Activated T-cell treated with anti-CD3 and anti-CD28 coated beads for 4 hours (primary cell): ENCODE data around the gene EGFL7.
"Not testable (repeated sequence)": the region's sequence is repeated elsewhere in the genome, so short reads cannot be mapped to it uniquely, and the experiment has no call there.

Experiments
- DNase-seq: peaks from one replicate; pipeline ENCODE4 v3.0.0-alpha.2; 2020

The EGFL7 gene

DNA sequence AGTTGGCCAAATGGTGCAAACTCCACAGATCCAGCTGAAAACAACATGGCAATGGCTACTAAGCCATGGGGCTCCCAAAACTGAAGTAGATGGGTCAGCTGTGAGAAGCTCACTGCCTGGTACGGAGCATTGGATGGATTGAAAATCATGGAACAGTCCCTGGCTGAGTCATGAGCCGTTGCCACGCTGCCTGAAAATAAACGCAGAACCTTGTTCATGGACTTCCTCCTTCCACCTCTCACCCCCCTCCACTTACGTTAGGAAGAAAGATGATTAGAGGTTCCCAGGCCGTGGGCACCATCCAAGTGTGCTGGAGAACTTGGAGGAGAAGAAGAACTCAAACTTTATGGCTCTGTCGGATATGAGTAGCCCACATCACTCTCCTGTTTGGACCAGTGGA, 42.8 kb downstream of the EGFL7 start:
- DNase-seq = no peak

DNA sequence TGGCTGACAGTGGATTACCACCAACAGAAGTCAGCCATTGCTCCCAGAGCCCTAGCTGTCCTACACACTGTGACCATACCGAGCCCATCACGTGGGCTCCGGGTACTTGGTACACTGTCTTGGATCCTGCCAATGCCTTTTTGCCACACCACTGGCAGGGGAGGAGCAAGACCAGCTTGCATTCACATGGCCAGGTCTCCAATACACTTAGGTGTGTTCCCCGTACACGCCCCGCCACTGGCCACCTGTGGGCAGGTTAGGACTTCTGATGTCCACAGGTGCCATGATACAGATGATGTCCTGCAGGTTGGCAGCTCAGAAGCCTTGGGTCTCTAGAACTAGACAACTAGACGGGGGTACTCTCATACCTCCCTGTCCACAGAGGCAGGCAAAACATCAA, 44.3 kb downstream of the EGFL7 start:
- DNase-seq = no peak

DNA sequence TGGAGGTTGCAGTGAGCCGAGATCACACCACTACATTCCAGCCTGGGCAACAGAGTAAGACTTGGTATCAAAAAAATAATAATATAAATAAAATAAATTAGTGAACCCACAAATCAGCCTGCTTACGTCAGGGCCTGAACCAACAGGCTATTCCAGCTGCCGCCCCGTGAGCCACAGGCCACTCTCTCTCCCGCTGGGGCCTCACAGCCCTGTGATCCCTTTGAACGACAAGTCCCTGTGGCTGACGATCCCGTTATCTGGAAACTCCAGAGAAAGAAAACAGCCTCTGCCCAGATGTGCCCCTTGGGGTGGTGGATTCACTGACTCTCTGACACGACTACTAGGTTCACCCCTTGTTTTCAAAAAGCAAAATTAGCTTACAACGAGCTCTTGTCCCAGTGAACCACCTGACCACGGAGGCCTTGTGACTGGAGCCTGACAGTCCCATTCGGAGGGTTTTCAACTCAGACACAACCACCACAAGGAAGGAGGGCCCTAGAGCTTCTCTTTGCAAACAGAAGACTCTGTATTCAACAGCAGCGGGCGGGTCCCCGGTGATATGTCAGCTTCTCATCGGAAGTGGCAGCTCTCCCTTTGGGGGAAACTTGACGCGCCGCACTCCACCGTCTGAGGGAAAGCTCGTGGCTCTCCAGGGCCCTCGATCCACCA, 45.3 kb downstream of the EGFL7 start:
- DNase-seq = no peak

DNA sequence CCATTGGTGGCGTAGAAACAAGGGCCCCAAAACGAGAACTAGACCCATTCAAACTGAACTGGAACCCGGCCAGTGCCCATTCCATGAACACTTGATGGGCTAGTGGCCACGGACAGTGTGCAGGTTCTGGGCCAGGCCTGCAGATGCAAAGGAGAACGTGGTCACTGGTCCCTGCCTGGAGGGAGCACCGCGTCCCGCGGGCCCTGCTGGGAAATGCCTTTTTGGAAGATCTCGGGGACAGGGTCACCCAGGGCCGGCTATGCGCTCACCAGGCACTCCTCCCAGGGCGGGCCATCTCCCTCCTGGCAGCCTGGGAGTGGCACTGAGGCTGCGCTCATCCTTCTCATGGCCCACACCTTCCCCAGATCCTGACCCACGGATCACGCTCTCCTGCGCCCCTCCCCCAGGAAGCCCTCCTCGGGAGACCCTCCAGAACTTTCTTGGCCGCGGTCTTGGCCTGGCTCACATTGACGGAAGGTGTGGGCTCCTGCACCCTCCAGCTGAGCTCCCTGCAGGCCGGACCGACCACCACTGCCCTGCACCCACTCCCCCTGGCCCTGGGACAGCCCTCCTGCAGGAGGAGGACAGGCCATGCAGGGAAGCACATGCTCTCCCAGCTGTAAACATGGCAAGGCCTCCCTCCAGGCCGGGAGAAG, 46.9 kb downstream of the EGFL7 start:
- DNase-seq = no peak

DNA sequence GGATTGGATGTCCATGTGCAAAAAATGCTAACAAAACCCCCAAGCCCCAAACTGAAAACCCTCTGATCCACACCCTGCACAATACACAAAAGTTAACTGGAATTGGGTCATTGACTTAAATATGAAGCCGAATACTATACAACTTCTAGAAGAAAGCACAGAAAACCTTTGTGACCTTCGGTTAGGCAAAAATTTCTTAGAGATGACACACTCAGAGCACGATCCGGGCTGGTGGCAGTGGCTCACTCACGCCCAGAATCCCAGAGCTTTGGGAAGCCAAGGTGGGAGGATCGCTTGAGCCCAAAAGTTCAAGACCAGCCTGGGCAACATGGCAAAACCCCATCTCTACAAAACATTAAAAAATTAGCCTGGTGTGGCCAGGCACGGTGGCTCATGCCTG, 47.8 kb downstream of the EGFL7 start:
- no peak for DNase-seq

DNA sequence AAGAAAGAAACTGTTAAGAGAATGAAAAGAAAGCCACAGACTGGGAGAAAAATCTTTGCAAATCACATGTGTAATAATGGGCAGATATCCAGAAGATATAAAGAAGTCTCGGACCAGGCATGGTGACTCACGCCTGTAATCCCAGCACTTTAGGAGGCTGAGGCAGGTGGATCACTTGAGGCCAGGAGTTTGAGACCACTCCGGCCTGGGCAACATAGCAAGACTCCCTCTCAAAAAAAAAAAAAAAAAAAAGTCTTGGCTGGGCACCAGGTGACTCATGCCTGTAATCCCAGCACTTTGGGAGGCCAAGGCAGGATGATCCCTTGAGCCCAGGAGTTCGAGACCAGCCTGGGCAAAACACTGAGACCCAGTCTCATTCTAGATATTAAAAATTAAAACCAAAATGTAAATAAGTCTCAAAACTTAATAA, 48.5 kb downstream of the EGFL7 start:
- not testable (repeated sequence) for DNase-seq

DNA sequence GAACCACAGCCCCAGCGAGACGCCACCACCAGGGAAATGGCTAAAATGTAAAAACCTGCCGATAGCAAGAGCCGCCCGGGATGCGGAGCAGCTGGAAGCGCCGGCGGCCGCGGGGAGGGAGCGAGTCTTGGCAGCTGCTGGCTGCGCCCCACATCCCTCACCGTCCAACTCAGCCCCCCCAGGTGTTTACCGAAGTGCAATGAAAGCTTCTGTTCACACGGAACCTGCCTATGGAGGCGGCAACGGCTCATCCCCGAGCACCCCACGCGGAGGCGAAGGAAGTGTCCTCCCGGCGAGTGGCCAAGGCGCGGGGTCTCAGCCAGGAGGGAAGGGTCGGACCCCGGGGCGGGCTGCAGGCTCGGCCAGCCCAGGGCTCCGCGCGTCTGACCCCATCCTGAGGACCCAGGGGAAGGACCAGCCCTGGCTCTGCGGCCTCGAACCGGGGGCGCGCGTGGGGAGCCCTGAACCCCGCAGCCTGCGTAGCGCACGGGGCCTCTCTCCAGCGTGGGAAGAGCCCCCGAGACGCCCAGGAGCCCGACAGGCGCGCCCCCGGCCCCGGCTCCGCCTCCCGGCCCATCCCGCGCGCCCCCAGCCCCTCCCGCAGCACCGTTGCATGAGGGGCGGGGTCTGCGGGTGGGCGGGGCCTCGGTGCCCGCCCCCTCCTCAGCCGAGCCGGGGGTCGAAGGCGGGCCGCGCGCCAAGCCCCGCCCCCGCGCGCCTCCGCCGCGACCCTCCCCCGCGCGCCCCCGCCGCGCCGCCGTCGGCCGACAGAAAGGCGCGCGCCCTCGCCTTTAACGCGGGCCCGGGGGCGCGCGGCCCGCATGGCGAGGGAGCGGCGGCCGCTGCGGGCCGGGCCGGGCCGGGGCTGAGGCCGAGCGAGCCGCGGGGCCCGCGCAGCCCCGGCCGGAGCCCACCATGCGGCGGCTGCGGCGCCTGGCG, 49.3 kb downstream of the EGFL7 start, which contains the start of gene DIPK1B:
TSS of gene DIPK1B (plus strand) at position 822 of the 939 bp plus-strand sequence. CDS start at position 916, 94 bp downstream.
- no peak for DNase-seq

DNA sequence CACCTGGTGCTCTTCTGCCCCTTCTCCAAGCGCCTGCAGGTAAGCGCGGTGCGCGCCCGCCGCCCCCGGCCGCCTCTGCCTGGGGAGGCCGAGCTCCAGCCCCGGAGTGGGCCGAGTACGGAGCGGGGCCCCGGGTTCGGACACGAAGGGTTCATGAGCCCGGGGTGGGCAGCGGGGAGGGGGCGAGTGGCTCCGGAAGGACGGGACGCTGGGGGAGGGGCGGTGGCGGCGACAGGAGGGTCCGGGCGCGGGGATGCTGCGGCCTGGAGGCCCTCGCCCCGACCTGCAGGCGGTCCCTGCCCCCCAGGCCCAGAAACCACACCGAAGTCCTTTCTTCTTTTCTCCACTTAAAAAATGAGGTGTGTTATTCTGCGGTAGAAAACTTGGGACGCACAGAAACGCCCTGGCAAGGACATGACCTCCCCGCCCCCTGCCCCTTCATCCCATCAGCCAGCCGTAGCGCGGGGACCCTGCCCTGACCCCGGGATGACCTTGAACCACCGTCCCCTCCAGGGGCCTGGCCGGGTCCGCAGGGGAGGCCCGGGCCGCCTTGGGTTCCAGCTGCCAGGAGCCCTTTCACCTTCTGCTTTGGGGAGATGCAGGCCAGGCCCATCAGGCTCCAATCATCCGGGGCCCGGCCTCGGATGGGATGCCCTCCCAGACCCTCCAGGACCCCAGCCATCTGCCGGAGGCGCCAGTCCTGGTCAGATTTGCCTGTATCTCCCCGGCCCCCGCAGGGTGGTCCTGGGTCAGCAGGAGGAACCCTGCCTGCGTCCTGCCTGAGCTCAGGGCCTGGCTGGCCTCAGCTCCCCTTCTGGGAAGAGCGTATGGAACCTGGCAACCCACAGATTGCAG, 50.2 kb downstream of the EGFL7 start:
- DNase-seq = no peak

DNA sequence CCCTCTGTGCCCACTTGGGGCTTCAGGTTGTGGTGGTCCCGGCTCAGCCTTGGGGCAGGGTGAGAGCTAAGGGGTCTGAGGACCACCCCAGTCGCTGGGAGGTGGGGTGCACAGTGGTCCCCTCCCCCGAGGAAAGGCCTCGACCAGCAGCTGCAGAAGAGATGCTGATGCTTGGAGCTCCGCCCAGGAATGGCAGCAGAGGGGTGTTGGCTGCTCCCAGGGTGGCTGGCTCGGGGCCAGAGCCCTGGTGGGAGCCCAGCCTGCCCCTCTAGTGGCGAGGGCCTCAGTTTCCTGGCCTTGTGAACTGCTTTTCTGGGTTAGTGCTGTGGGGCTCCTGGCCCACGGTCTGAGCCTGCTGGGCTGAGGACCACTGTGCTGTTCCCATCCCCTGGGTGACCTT, 50.8 kb downstream of the EGFL7 start:
- no peak for DNase-seq

DNA sequence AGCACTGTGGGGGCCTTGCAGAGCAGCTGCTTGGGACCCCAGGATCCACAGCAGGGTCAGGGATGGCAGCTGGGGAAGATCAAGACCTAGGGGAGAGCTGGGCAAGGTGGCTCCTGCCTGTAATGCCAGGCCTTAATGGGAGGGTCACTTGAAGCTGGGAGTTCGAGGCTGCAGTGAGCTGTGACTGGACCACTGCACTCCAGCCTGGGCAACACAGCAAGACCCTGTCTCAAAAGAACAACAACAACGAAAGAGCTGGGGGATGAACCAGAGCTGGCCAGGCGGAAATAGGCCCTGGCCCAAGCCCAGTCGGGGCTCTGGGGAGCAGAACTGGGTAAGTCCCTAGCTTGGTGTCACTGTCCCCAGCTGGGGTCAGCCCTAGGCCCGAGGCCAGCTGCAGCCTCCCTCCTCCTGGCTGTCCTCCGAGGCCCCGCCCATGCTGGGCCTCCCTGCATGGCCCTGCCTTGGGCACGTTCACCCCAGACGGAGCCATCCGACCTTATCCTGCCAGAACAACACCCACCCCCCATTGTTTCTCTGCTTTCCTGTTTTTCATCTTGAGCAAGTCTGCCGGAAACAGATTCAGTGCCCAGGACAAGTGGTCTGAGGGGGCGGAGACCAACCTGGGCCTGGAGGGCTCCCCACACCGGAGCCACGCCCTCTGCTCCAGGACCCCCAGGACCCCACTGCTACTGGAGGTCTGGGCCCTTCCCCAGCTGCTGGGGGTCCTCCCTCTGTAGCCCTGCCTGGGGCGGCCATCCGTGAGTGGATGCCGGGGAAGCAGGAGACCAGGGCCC, 51.6 kb downstream of the EGFL7 start:
- no peak for DNase-seq

DNA sequence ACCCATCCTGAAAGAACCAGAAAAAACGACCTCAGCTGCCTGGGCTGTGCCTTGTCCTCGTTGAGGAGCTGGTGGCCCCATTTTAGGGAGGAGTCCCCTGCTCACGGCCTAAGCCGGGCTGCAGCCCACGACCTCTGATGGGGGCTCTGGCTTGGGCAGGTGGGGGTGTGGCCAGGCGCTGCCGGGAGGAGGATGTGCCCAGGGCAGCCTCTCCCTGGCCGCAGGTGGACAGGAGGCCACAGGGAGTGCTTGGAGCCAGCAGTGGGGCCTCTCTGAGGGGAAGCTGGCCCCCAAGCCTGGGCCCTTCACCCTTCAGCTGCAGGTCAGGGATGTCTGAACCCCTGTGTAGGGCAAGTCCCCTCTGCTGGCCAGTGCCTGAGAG, 52.2 kb downstream of the EGFL7 start:
- no peak for DNase-seq

DNA sequence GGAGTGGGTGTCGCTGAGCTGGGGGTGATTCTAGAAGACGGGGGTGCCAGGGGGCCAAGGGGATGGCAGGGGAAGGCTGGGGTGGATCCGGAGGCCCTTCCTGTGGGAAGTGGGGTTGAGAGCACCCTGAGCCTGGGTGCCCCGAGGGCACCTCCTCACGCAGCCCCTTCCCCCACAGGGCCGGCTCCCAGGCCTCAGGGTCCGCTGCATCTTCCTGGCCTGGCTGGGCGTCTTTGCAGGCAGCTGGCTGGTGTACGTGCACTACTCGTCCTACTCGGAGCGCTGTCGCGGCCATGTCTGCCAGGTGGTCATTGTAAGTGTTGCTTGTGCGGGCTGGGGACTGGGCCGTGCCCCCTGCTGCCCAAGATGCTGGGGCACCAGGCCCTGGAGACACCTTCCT, 54.7 kb downstream of the EGFL7 start:
- no peak for DNase-seq

DNA sequence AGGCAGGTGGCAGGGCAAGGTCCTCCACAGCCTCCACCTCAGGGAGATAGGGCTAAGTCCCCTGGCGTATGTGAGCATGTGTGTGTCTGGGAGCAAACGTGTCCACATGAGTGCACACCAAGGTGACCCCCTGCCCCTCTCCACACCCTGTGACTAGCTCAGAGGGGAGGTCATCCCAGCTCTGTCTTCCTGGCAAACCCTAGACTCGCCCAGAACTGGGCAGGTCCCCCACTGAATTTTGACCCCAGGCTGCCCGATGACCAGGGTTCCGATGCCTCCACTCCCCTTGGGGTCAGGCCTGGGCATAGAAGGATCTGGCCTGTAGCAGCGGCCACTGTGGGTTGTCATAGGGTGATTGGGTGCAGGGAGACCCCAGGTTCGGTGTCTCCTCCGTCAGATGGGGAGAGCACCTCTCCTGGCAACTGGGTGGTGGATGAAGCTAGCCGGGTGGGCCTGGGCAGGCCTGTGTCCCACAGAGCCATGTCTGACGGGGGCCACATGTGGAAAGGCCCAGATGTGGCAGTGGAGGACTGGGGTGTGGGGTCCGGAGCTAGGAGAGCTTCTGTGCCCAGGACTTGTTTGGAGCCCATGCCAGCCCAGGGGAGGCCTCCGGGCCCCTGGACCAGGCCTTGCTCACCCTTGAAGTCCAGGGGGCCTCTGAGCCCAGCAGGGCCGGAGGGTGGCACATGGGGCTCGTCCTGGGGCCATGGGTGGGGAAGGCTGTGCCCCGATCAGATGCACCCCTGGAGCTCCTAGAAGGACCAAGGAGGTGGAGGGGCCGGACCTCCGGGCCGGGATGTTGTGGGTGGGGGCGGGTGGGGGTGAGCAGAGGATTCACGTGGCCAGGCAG, 55.9 kb downstream of the EGFL7 start:
- no peak for DNase-seq

DNA sequence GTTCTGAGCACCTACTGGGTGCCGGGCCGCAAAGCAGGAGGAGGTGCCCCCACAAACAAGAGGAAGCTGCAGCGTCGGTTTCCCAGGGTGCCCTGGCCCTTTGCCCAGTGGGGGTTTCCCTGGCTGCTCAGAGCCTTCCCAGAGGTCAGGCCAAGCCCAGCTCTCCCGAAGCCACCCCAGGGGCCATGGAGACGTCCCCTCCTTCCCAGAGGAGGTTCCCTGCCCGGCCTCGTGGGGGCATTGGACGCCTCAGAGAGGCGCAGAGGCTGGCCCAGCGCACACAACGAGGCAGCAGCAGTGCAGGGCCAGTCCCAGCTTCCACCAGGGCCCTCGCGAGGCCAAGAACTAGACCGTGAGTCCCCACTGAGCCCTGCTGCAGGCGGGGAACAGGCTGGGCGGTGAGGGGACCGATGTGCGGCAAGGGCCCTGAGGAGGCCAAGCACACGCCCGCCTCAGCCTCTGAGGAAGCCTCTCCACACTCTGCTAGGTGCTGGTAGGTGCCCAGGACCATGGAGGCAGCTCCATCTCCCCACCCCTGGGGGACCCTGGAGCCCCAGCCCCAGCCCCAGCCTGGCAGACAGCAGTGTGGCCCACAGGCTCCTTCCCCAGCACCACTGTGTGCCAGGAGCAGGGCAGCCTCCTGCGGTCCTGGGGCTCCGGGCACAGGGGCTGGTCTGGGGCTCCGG, 56.6 kb downstream of the EGFL7 start:
- DNase-seq = no peak

DNA sequence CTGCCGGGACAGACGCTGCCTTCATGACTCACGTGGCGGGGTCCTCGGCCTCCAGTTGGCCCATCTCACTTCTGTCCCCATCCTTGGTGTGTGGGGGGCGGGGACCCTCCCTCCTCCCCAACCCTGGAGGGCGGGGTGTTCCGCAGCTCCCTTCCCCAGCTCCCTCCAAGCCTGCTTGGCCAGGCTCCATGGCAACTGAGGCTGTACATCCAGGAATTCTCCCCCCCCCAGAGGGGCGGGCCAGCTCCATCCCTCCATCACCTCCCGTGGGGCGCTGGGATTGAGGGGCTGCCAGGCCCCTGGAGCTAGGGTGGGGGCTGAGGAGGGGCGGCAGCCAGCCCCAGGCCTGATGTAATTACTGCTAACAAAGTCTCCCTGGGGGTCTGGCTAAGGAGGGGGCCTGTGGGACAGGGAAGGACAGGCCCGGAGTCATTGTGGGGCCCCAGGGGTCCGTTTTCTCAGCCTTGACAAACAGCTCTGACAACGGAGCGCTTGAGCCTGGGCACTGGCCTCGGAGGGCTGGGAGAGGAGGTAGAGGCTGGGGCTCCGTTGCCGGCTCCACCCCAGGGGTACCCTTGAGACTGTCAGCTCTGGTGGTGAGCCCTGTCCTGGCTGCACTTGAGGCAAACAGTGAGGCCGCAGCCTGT, 57.7 kb downstream of the EGFL7 start:
- no peak for DNase-seq

DNA sequence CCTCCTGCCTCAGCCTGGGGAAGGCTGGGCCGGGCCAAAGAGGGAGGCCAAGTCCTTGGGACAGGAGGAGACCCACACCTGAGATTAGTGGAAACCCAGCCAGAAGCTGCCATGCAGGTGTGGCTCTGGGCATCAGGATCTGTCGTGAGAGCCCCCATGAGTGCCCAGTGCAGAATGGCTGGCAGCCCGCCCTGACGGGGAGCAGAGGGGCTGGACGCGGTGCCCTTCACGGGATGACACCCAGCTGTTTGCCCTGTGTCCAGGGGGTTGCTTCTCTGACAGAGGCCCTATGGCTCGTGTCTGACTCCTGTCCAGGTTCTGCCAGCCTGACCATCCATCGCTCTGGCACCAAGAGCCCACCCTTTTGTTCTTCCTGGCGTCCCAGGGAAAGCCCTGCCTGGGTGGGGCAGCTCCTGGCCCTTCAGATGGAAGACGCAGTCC, 58.2 kb downstream of the EGFL7 start:
- no peak for DNase-seq

DNA sequence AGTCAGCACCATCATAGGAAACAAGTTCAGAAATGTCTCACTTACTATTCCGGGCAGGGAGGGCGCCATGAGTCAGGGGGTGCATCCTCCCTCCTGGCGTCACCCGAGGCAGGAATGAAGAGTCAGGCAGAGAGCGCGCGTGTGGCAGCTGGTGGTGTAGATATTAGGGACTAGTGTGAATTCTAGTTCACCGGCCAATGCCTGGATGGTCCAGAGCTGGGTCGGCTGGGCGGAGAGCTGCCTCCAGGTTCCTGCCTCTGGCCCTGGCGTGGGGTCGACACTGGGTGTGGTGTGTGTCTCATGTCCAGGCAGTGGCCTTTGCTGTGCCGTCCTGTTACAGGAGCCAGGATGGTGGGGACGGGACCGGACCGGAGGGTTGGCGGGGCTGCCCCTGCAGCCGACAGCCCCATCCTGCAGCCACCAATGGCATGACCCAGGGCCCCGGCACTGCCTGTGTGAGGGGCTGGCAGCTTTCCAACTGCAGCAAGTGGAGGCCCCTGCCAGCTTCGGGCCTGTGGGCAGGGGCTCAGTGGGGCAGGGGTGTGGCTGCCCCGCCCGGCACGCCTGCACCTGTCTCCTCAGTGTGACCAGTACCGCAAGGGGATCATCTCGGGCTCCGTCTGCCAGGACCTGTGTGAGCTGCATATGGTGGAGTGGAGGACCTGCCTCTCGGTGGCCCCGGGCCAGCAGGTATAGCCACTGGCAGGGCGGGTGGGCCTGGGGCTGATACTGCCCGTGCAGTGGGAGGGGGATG, 58.8 kb downstream of the EGFL7 start:
- DNase-seq = no peak
